Measurements from ENCODE around the gene ZNF831.

Gene ZNF831

GRCh38 chr20:59269411-59270025 is 105.9 kb downstream of the ZNF831 start:
- no peaks in the 10 kb centered on the region for H3K36me3 Mint-ChIP-seq (ENCODE audit: low read depth)
- H3K4me1 Mint-ChIP-seq (ENCODE audit: low read depth): peaks cover 20% of the 10 kb centered on the region
- H3K27ac Mint-ChIP-seq: no peak overlapping the region
- H3K4me3 Mint-ChIP-seq: no peak overlapping the region
- DNase-seq: no peak
- H3K27me3 Mint-ChIP-seq: peaks cover 14% of the 10 kb centered on the region
- H3K9me3 Mint-ChIP-seq: no peaks in the 10 kb centered on the region

- Mint-ChIP-seq H3K27me3 (peaks cover 14% of the 10 kb centered on the region), H3K36me3 (ENCODE audit: low read depth) (no peaks in the 10 kb centered on the region), H3K4me1 (ENCODE audit: low read depth) (peaks cover 20% of the 10 kb centered on the region), H3K27ac (no peak overlapping the region), H3K4me3 (no peak overlapping the region), H3K9me3 (no peaks in the 10 kb centered on the region)
- no peak for DNase-seq
Measured at GRCh38 chr20:59270380-59270779, 106.8 kb downstream of the ZNF831 start.

GRCh38 chr20:59273739-59274357 is 110.2 kb downstream of the ZNF831 start:
- H3K4me1 Mint-ChIP-seq (ENCODE audit: low read depth): peaks cover 20% of the 10 kb centered on the region
- no peak for DNase-seq
- H3K27me3 Mint-ChIP-seq: peaks cover 6% of the 10 kb centered on the region
- H3K9me3 Mint-ChIP-seq: no peaks in the 10 kb centered on the region
- H3K36me3 Mint-ChIP-seq (ENCODE audit: low read depth): no peaks in the 10 kb centered on the region
- no peak overlapping the region for H3K27ac Mint-ChIP-seq
- no peak overlapping the region for H3K4me3 Mint-ChIP-seq

GRCh38 chr20:59276938-59277337 is 113.3 kb downstream of the ZNF831 start:
- Mint-ChIP-seq H3K27ac (no peak overlapping the region), H3K9me3 (no peaks in the 10 kb centered on the region), H3K4me3 (no peak overlapping the region), H3K27me3 (peaks cover 3% of the 10 kb centered on the region), H3K4me1 (ENCODE audit: low read depth) (peaks cover 12% of the 10 kb centered on the region), H3K36me3 (ENCODE audit: low read depth) (no peaks in the 10 kb centered on the region)
- DNase-seq: no peak

- H3K36me3 Mint-ChIP-seq (ENCODE audit: low read depth): no peaks in the 10 kb centered on the region
- no peak overlapping the region for H3K27ac Mint-ChIP-seq
- no peaks in the 10 kb centered on the region for H3K27me3 Mint-ChIP-seq
- no peak for DNase-seq
- no peaks in the 10 kb centered on the region for H3K9me3 Mint-ChIP-seq
- H3K4me1 Mint-ChIP-seq (ENCODE audit: low read depth): no peaks in the 10 kb centered on the region
- no peak overlapping the region for H3K4me3 Mint-ChIP-seq
Measured at GRCh38 chr20:59284470-59284869, 120.8 kb downstream of the ZNF831 start.

- Mint-ChIP-seq H3K36me3 (ENCODE audit: low read depth) (no peaks in the 10 kb centered on the region), H3K27me3 (peaks cover 11% of the 10 kb centered on the region), H3K9me3 (no peaks in the 10 kb centered on the region), H3K4me3 (no peak overlapping the region), H3K4me1 (ENCODE audit: low read depth) (peaks cover 2% of the 10 kb centered on the region), H3K27ac (no peak overlapping the region)
- DNase-seq: no peak
Measured at GRCh38 chr20:59289994-59290393, 126.4 kb downstream of the ZNF831 start.

- DNase-seq: no peak
- Mint-ChIP-seq H3K4me3 (no peak overlapping the region), H3K27ac (no peak overlapping the region), H3K4me1 (ENCODE audit: low read depth) (peaks cover 2% of the 10 kb centered on the region), H3K36me3 (ENCODE audit: low read depth) (no peaks in the 10 kb centered on the region), H3K27me3 (peaks cover 17% of the 10 kb centered on the region), H3K9me3 (no peaks in the 10 kb centered on the region)
Measured at GRCh38 chr20:59291740-59292383, 128.2 kb downstream of the ZNF831 start.

GRCh38 chr20:59295531-59295930 is 131.9 kb downstream of the ZNF831 start:
- Mint-ChIP-seq H3K9me3 (no peaks in the 10 kb centered on the region), H3K27ac (no peak overlapping the region), H3K36me3 (ENCODE audit: low read depth) (no peaks in the 10 kb centered on the region), H3K4me3 (no peak overlapping the region), H3K27me3 (peaks cover 49% of the 10 kb centered on the region), H3K4me1 (ENCODE audit: low read depth) (peaks cover 2% of the 10 kb centered on the region)
- no peak for DNase-seq

- peaks cover 4% of the 10 kb centered on the region for H3K4me1 Mint-ChIP-seq (ENCODE audit: low read depth)
- no peaks in the 10 kb centered on the region for H3K36me3 Mint-ChIP-seq (ENCODE audit: low read depth)
- no peak overlapping the region for H3K27ac Mint-ChIP-seq
- H3K4me3 Mint-ChIP-seq: no peak overlapping the region
- DNase-seq: no peak
- H3K9me3 Mint-ChIP-seq: no peaks in the 10 kb centered on the region
- H3K27me3 Mint-ChIP-seq: peaks cover 64% of the 10 kb centered on the region
Measured at GRCh38 chr20:59297686-59298085, 134.1 kb downstream of the ZNF831 start.

GRCh38 chr20:59299945-59300332 is 136.3 kb downstream of the ZNF831 start:
- Mint-ChIP-seq H3K27ac (no peak overlapping the region), H3K36me3 (ENCODE audit: low read depth) (no peaks in the 10 kb centered on the region), H3K4me3 (no peak overlapping the region), H3K27me3 (peaks cover 74% of the 10 kb centered on the region), H3K4me1 (ENCODE audit: low read depth) (peaks cover 2% of the 10 kb centered on the region), H3K9me3 (no peaks in the 10 kb centered on the region)
- DNase-seq: no peak

GRCh38 chr20:59300333-59301081 is 136.9 kb downstream of the ZNF831 start, which contains the start of gene EDN3:
TSS of gene EDN3 (plus strand) at chr20:59300611. CDS start at chr20:59300813, 202 bp downstream.
- DNase-seq: no peak
- Mint-ChIP-seq H3K27ac (no peak within 1 kb of the TSS), H3K27me3 (peaks cover 74% of the 10 kb centered on the region), H3K36me3 (ENCODE audit: low read depth) (no peaks in the 10 kb centered on the region), H3K9me3 (no peaks in the 10 kb centered on the region), H3K4me3 (no peak within 1 kb of the TSS), H3K4me1 (ENCODE audit: low read depth) (peaks cover 2% of the 10 kb centered on the region)

GRCh38 chr20:59301343-59302007 is 137.9 kb downstream of the ZNF831 start:
- Mint-ChIP-seq H3K27ac (no peak overlapping the region), H3K9me3 (no peaks in the 10 kb centered on the region), H3K4me1 (ENCODE audit: low read depth) (peaks cover 2% of the 10 kb centered on the region), H3K4me3 (no peak overlapping the region), H3K27me3 (peaks cover 71% of the 10 kb centered on the region), H3K36me3 (ENCODE audit: low read depth) (no peaks in the 10 kb centered on the region)
- no peak for DNase-seq

GRCh38 chr20:59305908-59306655 is 142.5 kb downstream of the ZNF831 start:
- Mint-ChIP-seq H3K27me3 (peaks cover 35% of the 10 kb centered on the region), H3K9me3 (no peaks in the 10 kb centered on the region)

GRCh38 chr20:59307270-59307669 is 143.6 kb downstream of the ZNF831 start:
- peaks cover 25% of the 10 kb centered on the region for H3K27me3 Mint-ChIP-seq
- H3K4me1 Mint-ChIP-seq (ENCODE audit: low read depth): no peaks in the 10 kb centered on the region
- no peak for DNase-seq
- no peak overlapping the region for H3K27ac Mint-ChIP-seq
- H3K9me3 Mint-ChIP-seq: no peaks in the 10 kb centered on the region
- H3K36me3 Mint-ChIP-seq (ENCODE audit: low read depth): no peaks in the 10 kb centered on the region
- no peak overlapping the region for H3K4me3 Mint-ChIP-seq

More at GRCh38 chr20:59305908-59306655, 142.5 kb downstream of the ZNF831 start:
- DNase-seq: no peak
- Mint-ChIP-seq H3K4me1 (ENCODE audit: low read depth) (no peaks in the 10 kb centered on the region), H3K27ac (no peak overlapping the region), H3K36me3 (ENCODE audit: low read depth) (no peaks in the 10 kb centered on the region), H3K4me3 (no peak overlapping the region)
